Endothelial cell of umbilical vein (primary cell): ENCODE data around the gene AP5B1. TPM values are rescaled to one million over a fixed set of nuclear protein-coding genes. Genes with fewer than 3 reads are reported as not detected.

Source experiments
- BruUV-seq: library from RNA; stranded (reverse); fragments of 400-500 nt; replicated peaks from 2 replicates; lab custom pipeline; 2021; lab: Mats Ljungman, UMichigan
- CTCF ChIA-PET: fragments of 300-600, 350-600 bp; sonication (Branson Sonifier 250); formaldehyde crosslinking; loops from one replicate; lab custom pipeline; 2021; ENCODE audit warnings: antibody characterized with exemption, inconsistent platforms; lab: Charles Lee
- POLR2A ChIA-PET: fragments of 300-600, 350-600 bp; sonication (Branson Sonifier 250); formaldehyde crosslinking; loops from one replicate; lab custom pipeline; 2021; ENCODE audit warnings: antibody characterized with exemption, inconsistent platforms; lab: Charles Lee
- DNase-seq: peaks from one replicate; pipeline ENCODE4 v3.0.0-alpha.2; 2011; ENCODE audit warnings: low read depth, low spot score
- FAIRE-seq: peaks from 2 replicates; lab custom pipeline; 2011; peaks lifted over from hg19 to GRCh38; lab: Jason Lieb, UNC
- H2AFZ ChIP-seq: 2 replicates; pipeline ENCODE4 v1.6.0; 2012; ENCODE audit warnings: low read depth, low read length, control low read depth, inconsistent platforms
- H3K27ac ChIP-seq: 2 replicates; pipeline ENCODE4 v1.5.1; 2011; ENCODE audit warnings: low read depth, mild to moderate bottlenecking, control low read depth, low read length, moderate library complexity; ENCODE audit not compliant: insufficient read depth
- H3K27me3 ChIP-seq, 2 experiments: 2 replicates each; pipeline versions ENCODE4 v1.6.0 to v1.6.1; 2011; ENCODE audit warnings: low read length in 2 of 2, mixed read lengths in 1 of 2; ENCODE audit not compliant: control insufficient read depth in 2 of 2, insufficient read depth in 2 of 2
- H3K36me3 ChIP-seq, 2 experiments: 2 replicates in 1 of 2; 3 replicates in 1 of 2; pipeline ENCODE4 v1.5.1; 2011; ENCODE audit warnings: low read length in 2 of 2, mild to moderate bottlenecking in 1 of 2, moderate library complexity in 1 of 2; ENCODE audit not compliant: control insufficient read depth in 2 of 2, insufficient read depth in 2 of 2; ENCODE audit errors: extremely low read depth in 1 of 2
- H3K4me1 ChIP-seq: 3 replicates; pipeline ENCODE4 v1.5.1; 2011; ENCODE audit warnings: mild to moderate bottlenecking, low read length; ENCODE audit not compliant: control insufficient read depth, insufficient read depth; ENCODE audit errors: extremely low read depth
- H3K4me2 ChIP-seq: 2 replicates; pipeline ENCODE4 v1.6.1; 2011; ENCODE audit warnings: low read length, control low read depth, mixed read lengths; ENCODE audit not compliant: insufficient read depth
- H3K4me3 ChIP-seq, 3 experiments: fragments of 200-600 bp in 1 of 3; sonication (generic), shearing (Covaris generic) in 1 of 3; replicated peaks in 1 of 3; 2 replicates each; pipeline ENCODE4 v1.5.1; 2011 to 2016; ENCODE audit warnings: control low read depth in 3 of 3, low read length in 3 of 3, mild to moderate bottlenecking in 2 of 3, inconsistent platforms in 1 of 3, low read depth in 1 of 3, moderate library complexity in 1 of 3; ENCODE audit not compliant: insufficient read depth in 1 of 3
- H3K79me2 ChIP-seq: 2 replicates; pipeline ENCODE4 v1.6.0; 2012; ENCODE audit warnings: low read length, inconsistent platforms; ENCODE audit not compliant: control insufficient read depth, insufficient read depth
- H3K9ac ChIP-seq: replicated peaks from 2 replicates; pipeline ENCODE3; 2011; ENCODE audit warnings: low read length, control low read depth; ENCODE audit not compliant: insufficient read depth; ENCODE audit errors: extremely low read depth
- H3K9me1 ChIP-seq: replicated peaks from 3 replicates; pipeline ENCODE4 v1.6.0; 2011; ENCODE audit warnings: mild to moderate bottlenecking, low read length; ENCODE audit not compliant: control insufficient read depth, insufficient read depth; ENCODE audit errors: extremely low read depth
- H3K9me3 ChIP-seq: replicated peaks from 2 replicates; pipeline ENCODE4 v1.5.1; 2012; ENCODE audit warnings: low read length, inconsistent platforms; ENCODE audit not compliant: control insufficient read depth, insufficient read depth
- H4K20me1 ChIP-seq: replicated peaks from 2 replicates; pipeline ENCODE3; 2011; ENCODE audit warnings: mild to moderate bottlenecking, low read length; ENCODE audit not compliant: control insufficient read depth, insufficient read depth; ENCODE audit errors: extremely low read depth
- CTCF ChIP-seq, 2 donors: IDR thresholded peaks; 1 replicate in 1 of 2; 2 replicates in 1 of 2; pipeline ENCODE4 v1.5.1; 2011; ENCODE audit warnings: low read length in 2 of 2, mild to moderate bottlenecking in 2 of 2, moderate library complexity in 2 of 2, control low read depth in 1 of 2, inconsistent platforms in 1 of 2, low read depth in 1 of 2; ENCODE audit not compliant: insufficient read depth in 1 of 2; ENCODE audit errors: extremely low read depth in 1 of 2
- EZH2 ChIP-seq: IDR thresholded peaks from 2 replicates; pipeline ENCODE4 v1.6.1; 2012; ENCODE audit warnings: borderline replicate concordance, low read depth, mild to moderate bottlenecking, moderate library complexity, low read length, inconsistent platforms; ENCODE audit not compliant: severe bottlenecking
- FOS ChIP-seq: IDR thresholded peaks from 2 replicates; pipeline ENCODE4 v1.6.1; 2011; ENCODE audit warnings: mild to moderate bottlenecking, low read length, moderate library complexity, borderline replicate concordance; ENCODE audit not compliant: insufficient read depth
- GATA2 ChIP-seq: IDR thresholded peaks from 2 replicates; pipeline ENCODE4 v1.7.0; 2011; ENCODE audit warnings: low read depth, mild to moderate bottlenecking, moderate library complexity, mixed read lengths, low read length; ENCODE audit not compliant: insufficient read length, insufficient read depth
- JUN ChIP-seq: IDR thresholded peaks from 2 replicates; pipeline ENCODE4 v1.6.1; 2011; ENCODE audit warnings: borderline replicate concordance, low read depth; ENCODE audit not compliant: insufficient read length, insufficient read depth
- MAX ChIP-seq: IDR thresholded peaks from 2 replicates; pipeline ENCODE4 v1.6.1; 2011; ENCODE audit not compliant: insufficient read depth, insufficient read length
- MYC ChIP-seq: IDR thresholded peaks from one replicate; pipeline ENCODE4 v1.6.1; 2011; ENCODE audit warnings: mild to moderate bottlenecking, low read depth, low read length
- dilution Hi-C: fragments of 300-500 bp; cut with MboI; formaldehyde crosslinking; loops from one replicate; pipeline ENCODE4 v1.15.0; 2019; ENCODE audit warnings: low sequenced_read_pairs; ENCODE audit not compliant: extremely low pct_ligation_motif_present
- intact Hi-C: fragments of 100-400 bp; cut with micrococcal nuclease; formaldehyde crosslinking; loops from one replicate; pipeline ENCODE4 v1.10.0; 2022
- polyA plus RNA-seq, 4 experiments: library from polyadenylated mRNA; depleted of rRNA in 3 of 4; stranded (reverse) in 3 of 4; unstranded in 1 of 4; fragments of >200 nt; gene quantifications; 2 replicates each; pipeline versions ENCODE4 v1.2.1 to v1.2.3, GENCODE V29; 2011 to 2012; ENCODE audit warnings: missing spikeins in 1 of 4
- total RNA-seq: library from RNA; stranded (reverse); gene quantifications from 2 replicates; pipeline ENCODE4 v1.2.3, GENCODE V29; 2021

The AP5B1 gene
- total and polyA plus RNA-seq, 2 donors (not counting 3 experiments of a cell fraction or from before 2014, with no cell fraction given), result 9.2 to 15.3 TPM

- FAIRE-seq, result no peak
- dilution Hi-C loops, result no loop called here
- CTCF ChIA-PET, result interaction anchor here (0.7 to 1.0 kb wide), 5 partner anchors 10 to 25 kb away, joined by 3 to 5 read pairs (median 3); no protein-coding TSS in a partner anchor
- no peak overlapping the region for H2AFZ ChIP-seq
- H4K20me1 ChIP-seq, result no peaks in the 10 kb centered on the region
- intact Hi-C loops, result no loop called here
- no peaks in the 10 kb centered on the region for H3K36me3 ChIP-seq
- no peak overlapping the region for H3K4me2 ChIP-seq
- no peaks in the 10 kb centered on the region for H3K79me2 ChIP-seq
- H3K27me3 ChIP-seq, result peaks cover 0 to 6% of the 10 kb centered on the region in 2 experiments
- POLR2A ChIA-PET, result no interaction called here
- H3K9ac ChIP-seq, result no peak overlapping the region
- no peaks in the 10 kb centered on the region for H3K9me3 ChIP-seq
- no peak for DNase-seq
- TF ChIP-seq GATA2 (no peak), EZH2 (no peak), CTCF (IDR thresholded peaks at IDR 0.05; ENCODE audit: extremely low read depth in 1 of 2, insufficient read depth in 1 of 2, low read depth in 1 of 2, low read length in 2 of 2) (no peak), MAX (no peak), JUN (no peak), MYC (no peak), FOS (no peak)
- H3K9me1 ChIP-seq, result no peaks in the 10 kb centered on the region
- no peak overlapping the region for H3K27ac ChIP-seq
- no TSS peak for BruUV-seq
- H3K4me1 ChIP-seq, result no peaks in the 10 kb centered on the region
- no peak overlapping the region for H3K4me3 ChIP-seq
Measured at GRCh38 chr11:65794570-65795510, 14.1 kb upstream of the AP5B1 start.
